K562 (cell line): Measurements from ENCODE around the gene TMEM116. TPM values are rescaled to one million over a fixed set of nuclear protein-coding genes. Genes with fewer than 3 reads are reported as not detected.

ENCODE experiments used
- BRCA1 ChIP-seq, 2 experiments: fragments of 450-650 bp in 1 of 2; sonication (generic) in 1 of 2; formaldehyde crosslinking in 1 of 2; IDR thresholded peaks; 2 replicates each; pipeline versions ENCODE4 v1.5.0 to v1.6.1; 2017 to 2020; ENCODE audit warnings: mild to moderate bottlenecking in 1 of 2, missing genetic modification reagents in 1 of 2
- CAMTA2 ChIP-seq: fragments of 250-450 bp; sonication (Bioruptor Pico); conservative IDR thresholded peaks from 2 replicates; pipeline ENCODE4 v1.5.1; 2022
- CEBPG ChIP-seq, 3 experiments: fragments of 200-800 bp in 1 of 3; sonication (Bioruptor generic) in 1 of 3; sonication (generic) in 1 of 3; formaldehyde crosslinking in 1 of 3; IDR thresholded peaks in 2 of 3; conservative IDR thresholded peaks in 1 of 3; 2 replicates each; pipeline versions ENCODE4 v1.6.1 to v1.8.0; 2016 to 2022; ENCODE audit warnings: missing compliant biosample characterization in 2 of 3, missing genetic modification characterization in 2 of 3, mild to moderate bottlenecking in 1 of 3, missing genetic modification reagents in 1 of 3
- DACH1 ChIP-seq: fragments of 450-650 bp; IDR thresholded peaks from 2 replicates; pipeline ENCODE4 v1.6.1; 2018; ENCODE audit not compliant: partially characterized antibody
- EP300 ChIP-seq: IDR thresholded peaks from 2 replicates; pipeline ENCODE4 v1.6.1; 2012; ENCODE audit warnings: low read length, improper control_type of control experiment
- FOXA1 ChIP-seq: fragments of 450-650 bp; IDR thresholded peaks from 2 replicates; pipeline ENCODE4 v1.6.1; 2016; ENCODE audit warnings: mild to moderate bottlenecking, borderline replicate concordance
- FOXJ3 ChIP-seq: sonication (generic); formaldehyde crosslinking; IDR thresholded peaks from 2 replicates; pipeline ENCODE4 v1.4.0; 2020; ENCODE audit warnings: mild to moderate bottlenecking, missing genetic modification reagents
- FOXK1 ChIP-seq: sonication (generic); formaldehyde crosslinking; IDR thresholded peaks from 2 replicates; pipeline ENCODE4 v1.8.0; 2022; ENCODE audit warnings: missing genetic modification reagents, mild to moderate bottlenecking, borderline replicate concordance
- GATA2 ChIP-seq: sonication (generic); formaldehyde crosslinking; IDR thresholded peaks from 2 replicates; pipeline ENCODE4 v1.4.0; 2020; ENCODE audit warnings: mild to moderate bottlenecking, missing genetic modification reagents
- HCFC1 ChIP-seq: IDR thresholded peaks from 2 replicates; pipeline ENCODE4 v1.6.1; 2012; ENCODE audit warnings: low read depth, low read length, improper control_type of control experiment
- HDGF ChIP-seq: fragments of 450-650 bp; IDR thresholded peaks from 2 replicates; pipeline ENCODE4 v1.6.1; 2016
- IRF1 ChIP-seq: sonication (generic); formaldehyde crosslinking; IDR thresholded peaks from 2 replicates; pipeline ENCODE4 v1.8.0; 2022; ENCODE audit warnings: missing genetic modification reagents, mild to moderate bottlenecking, borderline replicate concordance
- NR3C1 ChIP-seq: sonication (generic); formaldehyde crosslinking; IDR thresholded peaks from 2 replicates; pipeline ENCODE4 v1.8.1; 2022; ENCODE audit warnings: missing genetic modification reagents
- POLR2AphosphoS5 ChIP-seq: IDR thresholded peaks from 2 replicates; pipeline ENCODE4 v1.6.1; 2011; ENCODE audit warnings: mild to moderate bottlenecking, low read depth, low read length, moderate library complexity; ENCODE audit not compliant: control insufficient read depth, insufficient read depth
- PRMT5 ChIP-seq: sonication (generic); formaldehyde crosslinking; IDR thresholded peaks from 2 replicates; pipeline ENCODE4 v1.5.0; 2020; ENCODE audit warnings: missing genetic modification reagents
- RFX5 ChIP-seq: IDR thresholded peaks from 2 replicates; pipeline ENCODE4 v1.6.1; 2011; ENCODE audit warnings: low read depth, mild to moderate bottlenecking, improper control_type of control experiment, low read length
- U2AF2 ChIP-seq: fragments of 200-400 bp; formaldehyde crosslinking; optimal IDR thresholded peaks from 2 replicates; pipeline ENCODE3; 2017; ENCODE audit warnings: low read depth, mild to moderate bottlenecking, low read length
- XRCC4 ChIP-seq: IDR thresholded peaks from one replicate; pipeline ENCODE4 v1.6.1; 2011; ENCODE audit not compliant: insufficient read depth, insufficient read length; ENCODE audit errors: extremely low read depth
- ZBTB17 ChIP-seq: fragments of 450-650 bp; formaldehyde crosslinking; IDR thresholded peaks from 2 replicates; pipeline ENCODE4 v1.4.0; 2020; ENCODE audit warnings: mild to moderate bottlenecking
- ZFPM2 ChIP-seq: fragments of 250-450 bp; sonication (Bioruptor Pico); IDR thresholded peaks from 2 replicates; pipeline ENCODE4 v1.5.1; 2022; ENCODE audit warnings: mild to moderate bottlenecking
- ZNF133 ChIP-seq: fragments of 250-450 bp; sonication (Bioruptor Pico); IDR thresholded peaks from 2 replicates; pipeline ENCODE4 v1.4.0; 2020; ENCODE audit warnings: mild to moderate bottlenecking
- ZNF551 ChIP-seq: fragments of 250-450 bp; sonication (Bioruptor Pico); IDR thresholded peaks from 2 replicates; pipeline ENCODE4 v1.5.0; 2021; ENCODE audit warnings: mild to moderate bottlenecking, moderate library complexity
- ZNF586 ChIP-seq: fragments of 450-650 bp; formaldehyde crosslinking; conservative IDR thresholded peaks from 2 replicates; pipeline ENCODE4 v1.4.0; 2020; ENCODE audit warnings: mild to moderate bottlenecking, moderate library complexity
- ZNF696 ChIP-seq: fragments of 250-450 bp; sonication (Bioruptor Pico); conservative IDR thresholded peaks from 2 replicates; pipeline ENCODE4 v1.4.0; 2020; ENCODE audit warnings: mild to moderate bottlenecking, moderate library complexity
- ZNF764 ChIP-seq: fragments of 250-450 bp; sonication (Bioruptor Pico); IDR thresholded peaks from 2 replicates; pipeline ENCODE4 v1.4.0; 2020; ENCODE audit warnings: low read depth, mild to moderate bottlenecking, moderate library complexity
- ZSCAN32 ChIP-seq: fragments of 450-650 bp; formaldehyde crosslinking; IDR thresholded peaks from 2 replicates; pipeline ENCODE4 v1.4.0; 2020; ENCODE audit warnings: mild to moderate bottlenecking, moderate library complexity
- polyA plus RNA-seq, 8 experiments: library from polyadenylated mRNA; depleted of rRNA in 4 of 8; stranded (reverse) in 5 of 8; unstranded in 3 of 8; fragments of >200 nt; fragmentation: Nextera tagmentation in 2 of 8; fragmentation: Illumina TruSeq in 1 of 8; extraction: Ambion mirVana in 2 of 8; extraction: Trizol in 1 of 8; gene quantifications; 2 replicates each; pipeline versions ENCODE4 v1.2.1 to v1.2.3, GENCODE V29; 2011 to 2014; ENCODE audit warnings: inconsistent platforms in 1 of 8, missing spikeins in 1 of 8
- total RNA-seq, 7 experiments: library from RNA; depleted of rRNA in 6 of 7; stranded (reverse); fragments of >200 nt in 6 of 7; fragmentation: Illumina TruSeq in 2 of 7; extraction: Trizol in 2 of 7; gene quantifications; 2 replicates each; pipeline versions ENCODE4 v1.2.1 to v1.2.3, GENCODE V29; 2011 to 2021; ENCODE audit warnings: low replicate concordance in 1 of 7
- TF ChIP-seq, protein P1 (sequence below): sonication (generic); formaldehyde crosslinking; IDR thresholded peaks from 2 replicates; pipeline ENCODE4 v1.8.1; 2023; ENCODE audit warnings: mild to moderate bottlenecking, missing genetic modification reagents

Gene TMEM116
- total and polyA plus RNA-seq, 9 of the 15 experiments (the other 6 are each of a cell fraction or from before 2014, with no cell fraction given), result 5.2 to 78.6 (median 13.9) TPM

- no peak for TF ChIP-seq FOXK1 (CRISPR knock-in tag)
- TF ChIP-seq ZBTB17 (CRISPR knock-in tag), result no peak
- no peak for TF ChIP-seq XRCC4
- no peak for TF ChIP-seq RFX5
- TF ChIP-seq NR3C1 (CRISPR knock-in tag), result no peak
- TF ChIP-seq FOXA1, result no peak
- no peak for TF ChIP-seq ZNF551 (CRISPR knock-in tag)
- TF ChIP-seq ZFPM2 (CRISPR knock-in tag), result no peak
- TF ChIP-seq PRMT5 (CRISPR knock-in tag), result no peak
- no peak for TF ChIP-seq POLR2AphosphoS5
- peak; percentile 68; the same call in 1 of the 2 replicates for TF ChIP-seq HDGF
- no peak for TF ChIP-seq U2AF2
- peak; percentile 73 for TF ChIP-seq DACH1
- no peak for TF ChIP-seq CEBPG (CRISPR knock-in tag; IDR thresholded peaks at IDR 0.05)
- no peak for TF ChIP-seq CEBPG (tag; conservative IDR thresholded peaks at IDR 0.05 in 1 of 2, IDR thresholded peaks at IDR 0.05 in 1 of 2)
- no peak for TF ChIP-seq ZNF586 (CRISPR knock-in tag)
- no peak for TF ChIP-seq BRCA1 (IDR thresholded peaks at IDR 0.05)
- no peak for TF ChIP-seq BRCA1 (CRISPR knock-in tag; IDR thresholded peaks at IDR 0.05)
- TF ChIP-seq CAMTA2 (CRISPR knock-in tag), result no peak
- TF ChIP-seq IRF1 (CRISPR knock-in tag), result no peak
- TF ChIP-seq FOXJ3 (CRISPR knock-in tag), result no peak
- TF ChIP-seq ZNF133 (CRISPR knock-in tag), result no peak
- TF ChIP-seq ZNF696 (CRISPR knock-in tag), result no peak
- no peak for TF ChIP-seq HCFC1
- TF ChIP-seq ZSCAN32 (CRISPR knock-in tag), result no peak
- no peak for TF ChIP-seq EP300
- TF ChIP-seq ZNF764 (CRISPR knock-in tag), result no peak
- TF ChIP-seq GATA2, result no peak
- TF ChIP-seq, protein P1, sequence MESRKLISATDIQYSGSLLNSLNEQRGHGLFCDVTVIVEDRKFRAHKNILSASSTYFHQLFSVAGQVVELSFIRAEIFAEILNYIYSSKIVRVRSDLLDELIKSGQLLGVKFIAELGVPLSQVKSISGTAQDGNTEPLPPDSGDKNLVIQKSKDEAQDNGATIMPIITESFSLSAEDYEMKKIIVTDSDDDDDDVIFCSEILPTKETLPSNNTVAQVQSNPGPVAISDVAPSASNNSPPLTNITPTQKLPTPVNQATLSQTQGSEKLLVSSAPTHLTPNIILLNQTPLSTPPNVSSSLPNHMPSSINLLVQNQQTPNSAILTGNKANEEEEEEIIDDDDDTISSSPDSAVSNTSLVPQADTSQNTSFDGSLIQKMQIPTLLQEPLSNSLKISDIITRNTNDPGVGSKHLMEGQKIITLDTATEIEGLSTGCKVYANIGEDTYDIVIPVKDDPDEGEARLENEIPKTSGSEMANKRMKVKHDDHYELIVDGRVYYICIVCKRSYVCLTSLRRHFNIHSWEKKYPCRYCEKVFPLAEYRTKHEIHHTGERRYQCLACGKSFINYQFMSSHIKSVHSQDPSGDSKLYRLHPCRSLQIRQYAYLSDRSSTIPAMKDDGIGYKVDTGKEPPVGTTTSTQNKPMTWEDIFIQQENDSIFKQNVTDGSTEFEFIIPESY, result no peak
Observed at GRCh38 chr12:112005419-112006395, 7.3 kb downstream of the TMEM116 start (continued).
